Measurements from ENCODE around the gene TPSD1.

The TPSD1 gene

DNA sequence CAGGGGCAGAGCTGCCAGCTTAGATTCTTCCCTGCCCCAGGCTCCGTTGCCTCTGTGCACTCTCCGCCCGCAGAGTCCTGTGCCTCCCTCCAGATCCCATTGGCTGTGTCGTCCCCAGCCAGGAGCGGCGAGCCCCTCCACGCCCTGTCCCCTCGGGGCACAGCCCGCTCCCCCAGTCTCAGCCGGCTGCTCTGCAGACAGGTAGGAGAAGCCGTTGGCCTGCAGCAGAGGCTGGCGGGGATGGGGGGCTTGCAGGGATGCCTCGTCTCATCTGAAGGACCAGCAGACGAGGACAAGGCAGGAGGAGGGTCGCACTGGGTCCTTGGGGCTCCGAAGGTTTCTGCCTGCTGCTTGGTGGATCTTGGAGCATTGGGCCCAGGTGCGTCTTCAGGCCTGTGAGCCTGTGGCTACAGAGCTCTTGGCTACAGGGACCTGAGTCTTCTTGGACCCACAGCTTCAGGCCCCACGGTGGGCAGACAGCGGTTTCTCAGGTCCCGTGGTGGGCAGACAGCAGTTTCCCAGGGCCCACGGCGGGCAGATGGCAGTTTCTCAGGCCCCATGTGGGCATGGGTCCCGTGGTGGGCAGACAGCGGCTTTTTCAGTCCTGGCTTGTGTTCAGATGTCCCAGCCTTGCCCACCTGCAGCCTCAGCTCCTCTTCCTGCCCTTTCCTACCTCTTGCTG, 36.8 kb upstream of the TPSD1 start:
- no peak for TF ChIP-seq CTCF (conservative IDR thresholded peaks at IDR 0.05; ENCODE audit: low read depth, low read length)
- H3K27ac ChIP-seq = no peak overlapping the region
- no peak overlapping the region for H3K4me2 ChIP-seq
- H3K27me3 ChIP-seq (ENCODE audit: insufficient read depth, low read depth) = peaks cover 97% of the 10 kb centered on the region
- H3K36me3 ChIP-seq (ENCODE audit: insufficient read depth) = no peaks in the 10 kb centered on the region
- no peaks in the 10 kb centered on the region for H4K20me1 ChIP-seq (ENCODE audit: insufficient read depth)
- H3K9ac ChIP-seq = no peak overlapping the region
- H3K4me3 ChIP-seq (IDR thresholded peaks at IDR 0.05; ENCODE audit: insufficient read depth, low read depth, low read length) = no peak overlapping the region
- no peak overlapping the region for H2AFZ ChIP-seq (ENCODE audit: low read depth)
- no peaks in the 10 kb centered on the region for H3K4me1 ChIP-seq (ENCODE audit: low read depth, poor library complexity, severe bottlenecking)
- no peaks in the 10 kb centered on the region for H3K79me2 ChIP-seq (ENCODE audit: insufficient read depth, low read depth)

- Histone ChIP-seq H3K4me3 (IDR thresholded peaks at IDR 0.05; ENCODE audit: insufficient read depth, low read depth, low read length) (no peak overlapping the region), H3K27me3 (ENCODE audit: insufficient read depth, low read depth) (peaks cover 95% of the 10 kb centered on the region), H3K36me3 (ENCODE audit: insufficient read depth) (no peaks in the 10 kb centered on the region), H3K27ac (no peak overlapping the region), H3K9ac (no peak overlapping the region), H4K20me1 (ENCODE audit: insufficient read depth) (no peaks in the 10 kb centered on the region), H3K4me2 (no peak overlapping the region), H3K4me1 (ENCODE audit: low read depth, poor library complexity, severe bottlenecking) (no peaks in the 10 kb centered on the region), H2AFZ (ENCODE audit: low read depth) (no peak overlapping the region), H3K79me2 (ENCODE audit: insufficient read depth, low read depth) (no peaks in the 10 kb centered on the region)
- no peak for TF ChIP-seq CTCF (conservative IDR thresholded peaks at IDR 0.05; ENCODE audit: low read depth, low read length)
Observed at GRCh38 chr16:1220098-1220728, 35.7 kb upstream of the TPSD1 start.

GRCh38 chr16:1220841-1221627, 34.8 kb upstream of the TPSD1 start:
- Histone ChIP-seq H3K9ac (no peak overlapping the region), H3K4me2 (no peak overlapping the region), H3K79me2 (ENCODE audit: insufficient read depth, low read depth) (no peaks in the 10 kb centered on the region), H3K4me3 (IDR thresholded peaks at IDR 0.05; ENCODE audit: insufficient read depth, low read depth, low read length) (no peak overlapping the region), H3K4me1 (ENCODE audit: low read depth, poor library complexity, severe bottlenecking) (no peaks in the 10 kb centered on the region), H3K27me3 (ENCODE audit: insufficient read depth, low read depth) (peaks cover 96% of the 10 kb centered on the region), H4K20me1 (ENCODE audit: insufficient read depth) (no peaks in the 10 kb centered on the region), H3K36me3 (ENCODE audit: insufficient read depth) (no peaks in the 10 kb centered on the region), H3K27ac (no peak overlapping the region), H2AFZ (ENCODE audit: low read depth) (no peak overlapping the region)
- TF ChIP-seq CTCF (conservative IDR thresholded peaks at IDR 0.05; ENCODE audit: low read depth, low read length) = no peak

DNA sequence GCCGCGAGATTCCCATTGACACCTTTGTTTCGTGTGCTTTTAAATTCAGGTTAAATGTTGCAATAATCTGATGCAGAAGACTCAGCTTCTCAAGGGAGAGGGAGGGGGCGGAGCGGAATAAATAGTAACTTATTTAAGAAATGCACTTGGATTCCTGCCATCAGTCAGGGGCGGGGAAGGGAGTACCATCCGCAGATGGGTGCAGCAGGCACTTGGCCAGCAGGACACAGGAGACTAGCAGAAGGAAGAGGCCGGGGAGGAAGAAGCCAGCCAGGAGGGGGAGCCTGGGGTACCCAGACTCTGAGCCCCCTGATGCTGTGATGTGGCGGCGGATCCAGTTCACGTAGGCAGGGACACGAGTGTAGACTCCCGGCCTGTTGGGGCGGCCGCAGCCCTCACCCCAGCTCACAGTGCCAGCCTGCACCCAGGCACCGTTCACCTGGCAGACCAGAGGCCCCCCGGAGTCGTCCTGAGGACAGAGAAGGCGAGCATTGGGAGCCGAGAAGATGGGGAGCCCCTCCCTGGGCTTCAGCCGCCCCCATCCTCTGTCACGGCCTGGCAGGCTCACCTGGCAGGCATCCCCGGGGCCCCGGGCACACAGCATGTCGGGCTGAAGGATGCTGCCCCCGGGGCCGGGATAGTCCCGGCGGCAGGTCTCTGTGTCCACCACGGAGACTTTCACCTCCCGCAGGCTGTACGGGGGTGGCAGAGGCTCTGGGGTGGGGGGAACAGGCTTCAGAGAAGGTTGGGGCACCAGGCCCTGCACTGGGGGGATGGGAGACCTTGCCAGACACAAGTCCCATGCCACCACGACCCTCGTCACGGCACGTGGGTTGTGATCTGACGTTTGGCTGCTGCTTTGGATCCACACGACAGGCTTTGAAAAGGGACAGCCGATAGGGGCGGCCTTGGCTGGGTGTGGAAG, 34.0 kb upstream of the TPSD1 start:
- H3K36me3 ChIP-seq (ENCODE audit: insufficient read depth) = no peaks in the 10 kb centered on the region
- no peak overlapping the region for H3K27ac ChIP-seq
- H3K4me1 ChIP-seq (ENCODE audit: low read depth, poor library complexity, severe bottlenecking) = no peaks in the 10 kb centered on the region

More for the DNA sequence above, 34.0 kb upstream of the TPSD1 start:
- H3K9ac ChIP-seq = no peak overlapping the region
- H4K20me1 ChIP-seq (ENCODE audit: insufficient read depth) = no peaks in the 10 kb centered on the region
- H3K27me3 ChIP-seq (ENCODE audit: insufficient read depth, low read depth) = peaks cover 89% of the 10 kb centered on the region
- no peak overlapping the region for H3K4me3 ChIP-seq (IDR thresholded peaks at IDR 0.05; ENCODE audit: insufficient read depth, low read depth, low read length)
- no peak overlapping the region for H2AFZ ChIP-seq (ENCODE audit: low read depth)
- TF ChIP-seq CTCF (conservative IDR thresholded peaks at IDR 0.05; ENCODE audit: low read depth, low read length) = no peak
- no peak overlapping the region for H3K4me2 ChIP-seq
- H3K79me2 ChIP-seq (ENCODE audit: insufficient read depth, low read depth) = no peaks in the 10 kb centered on the region

All from KMS-11 (cell line).